ENCODE measurements around the gene OXA1L. TPM values are rescaled to one million over a fixed set of nuclear protein-coding genes. Genes with fewer than 3 reads are reported as not detected.

OXA1L gene
- total and polyA plus RNA-seq, 2 of the 13 experiments (the other 11 are each of a cell fraction or from before 2014, with no cell fraction given) = 230 to 589 TPM

- TF ChIP-seq, protein P1, sequence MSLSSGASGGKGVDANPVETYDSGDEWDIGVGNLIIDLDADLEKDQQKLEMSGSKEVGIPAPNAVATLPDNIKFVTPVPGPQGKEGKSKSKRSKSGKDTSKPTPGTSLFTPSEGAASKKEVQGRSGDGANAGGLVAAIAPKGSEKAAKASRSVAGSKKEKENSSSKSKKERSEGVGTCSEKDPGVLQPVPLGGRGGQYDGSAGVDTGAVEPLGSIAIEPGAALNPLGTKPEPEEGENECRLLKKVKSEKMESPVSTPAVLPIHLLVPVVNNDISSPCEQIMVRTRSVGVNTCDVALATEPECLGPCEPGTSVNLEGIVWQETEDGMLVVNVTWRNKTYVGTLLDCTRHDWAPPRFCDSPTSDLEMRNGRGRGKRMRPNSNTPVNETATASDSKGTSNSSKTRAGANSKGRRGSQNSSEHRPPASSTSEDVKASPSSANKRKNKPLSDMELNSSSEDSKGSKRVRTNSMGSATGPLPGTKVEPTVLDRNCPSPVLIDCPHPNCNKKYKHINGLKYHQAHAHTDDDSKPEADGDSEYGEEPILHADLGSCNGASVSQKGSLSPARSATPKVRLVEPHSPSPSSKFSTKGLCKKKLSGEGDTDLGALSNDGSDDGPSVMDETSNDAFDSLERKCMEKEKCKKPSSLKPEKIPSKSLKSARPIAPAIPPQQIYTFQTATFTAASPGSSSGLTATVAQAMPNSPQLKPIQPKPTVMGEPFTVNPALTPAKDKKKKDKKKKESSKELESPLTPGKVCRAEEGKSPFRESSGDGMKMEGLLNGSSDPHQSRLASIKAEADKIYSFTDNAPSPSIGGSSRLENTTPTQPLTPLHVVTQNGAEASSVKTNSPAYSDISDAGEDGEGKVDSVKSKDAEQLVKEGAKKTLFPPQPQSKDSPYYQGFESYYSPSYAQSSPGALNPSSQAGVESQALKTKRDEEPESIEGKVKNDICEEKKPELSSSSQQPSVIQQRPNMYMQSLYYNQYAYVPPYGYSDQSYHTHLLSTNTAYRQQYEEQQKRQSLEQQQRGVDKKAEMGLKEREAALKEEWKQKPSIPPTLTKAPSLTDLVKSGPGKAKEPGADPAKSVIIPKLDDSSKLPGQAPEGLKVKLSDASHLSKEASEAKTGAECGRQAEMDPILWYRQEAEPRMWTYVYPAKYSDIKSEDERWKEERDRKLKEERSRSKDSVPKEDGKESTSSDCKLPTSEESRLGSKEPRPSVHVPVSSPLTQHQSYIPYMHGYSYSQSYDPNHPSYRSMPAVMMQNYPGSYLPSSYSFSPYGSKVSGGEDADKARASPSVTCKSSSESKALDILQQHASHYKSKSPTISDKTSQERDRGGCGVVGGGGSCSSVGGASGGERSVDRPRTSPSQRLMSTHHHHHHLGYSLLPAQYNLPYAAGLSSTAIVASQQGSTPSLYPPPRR (CRISPR knock-in tag; IDR thresholded peaks at IDR 0.05; ENCODE audit: borderline replicate concordance) = peak; percentile 47; the same call in 1 of the 2 replicates
- TF ChIP-seq, protein P2, sequence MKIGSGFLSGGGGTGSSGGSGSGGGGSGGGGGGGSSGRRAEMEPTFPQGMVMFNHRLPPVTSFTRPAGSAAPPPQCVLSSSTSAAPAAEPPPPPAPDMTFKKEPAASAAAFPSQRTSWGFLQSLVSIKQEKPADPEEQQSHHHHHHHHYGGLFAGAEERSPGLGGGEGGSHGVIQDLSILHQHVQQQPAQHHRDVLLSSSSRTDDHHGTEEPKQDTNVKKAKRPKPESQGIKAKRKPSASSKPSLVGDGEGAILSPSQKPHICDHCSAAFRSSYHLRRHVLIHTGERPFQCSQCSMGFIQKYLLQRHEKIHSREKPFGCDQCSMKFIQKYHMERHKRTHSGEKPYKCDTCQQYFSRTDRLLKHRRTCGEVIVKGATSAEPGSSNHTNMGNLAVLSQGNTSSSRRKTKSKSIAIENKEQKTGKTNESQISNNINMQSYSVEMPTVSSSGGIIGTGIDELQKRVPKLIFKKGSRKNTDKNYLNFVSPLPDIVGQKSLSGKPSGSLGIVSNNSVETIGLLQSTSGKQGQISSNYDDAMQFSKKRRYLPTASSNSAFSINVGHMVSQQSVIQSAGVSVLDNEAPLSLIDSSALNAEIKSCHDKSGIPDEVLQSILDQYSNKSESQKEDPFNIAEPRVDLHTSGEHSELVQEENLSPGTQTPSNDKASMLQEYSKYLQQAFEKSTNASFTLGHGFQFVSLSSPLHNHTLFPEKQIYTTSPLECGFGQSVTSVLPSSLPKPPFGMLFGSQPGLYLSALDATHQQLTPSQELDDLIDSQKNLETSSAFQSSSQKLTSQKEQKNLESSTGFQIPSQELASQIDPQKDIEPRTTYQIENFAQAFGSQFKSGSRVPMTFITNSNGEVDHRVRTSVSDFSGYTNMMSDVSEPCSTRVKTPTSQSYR (CRISPR knock-in tag; IDR thresholded peaks at IDR 0.05; ENCODE audit: borderline replicate concordance) = peak; percentile 66; the same call in 1 of the 2 replicates
- TF ChIP-seq, protein P3, sequence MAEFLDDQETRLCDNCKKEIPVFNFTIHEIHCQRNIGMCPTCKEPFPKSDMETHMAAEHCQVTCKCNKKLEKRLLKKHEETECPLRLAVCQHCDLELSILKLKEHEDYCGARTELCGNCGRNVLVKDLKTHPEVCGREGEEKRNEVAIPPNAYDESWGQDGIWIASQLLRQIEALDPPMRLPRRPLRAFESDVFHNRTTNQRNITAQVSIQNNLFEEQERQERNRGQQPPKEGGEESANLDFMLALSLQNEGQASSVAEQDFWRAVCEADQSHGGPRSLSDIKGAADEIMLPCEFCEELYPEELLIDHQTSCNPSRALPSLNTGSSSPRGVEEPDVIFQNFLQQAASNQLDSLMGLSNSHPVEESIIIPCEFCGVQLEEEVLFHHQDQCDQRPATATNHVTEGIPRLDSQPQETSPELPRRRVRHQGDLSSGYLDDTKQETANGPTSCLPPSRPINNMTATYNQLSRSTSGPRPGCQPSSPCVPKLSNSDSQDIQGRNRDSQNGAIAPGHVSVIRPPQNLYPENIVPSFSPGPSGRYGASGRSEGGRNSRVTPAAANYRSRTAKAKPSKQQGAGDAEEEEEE (CRISPR knock-in tag; IDR thresholded peaks at IDR 0.05; ENCODE audit: borderline replicate concordance) = no peak
- 0 out of 2 replicates have a peak, but pooled peaks have one; percentile 69 for TF ChIP-seq ZNF326 (CRISPR knock-in tag; IDR thresholded peaks at IDR 0.05; ENCODE audit: borderline replicate concordance)
- TF ChIP-seq, protein P4, sequence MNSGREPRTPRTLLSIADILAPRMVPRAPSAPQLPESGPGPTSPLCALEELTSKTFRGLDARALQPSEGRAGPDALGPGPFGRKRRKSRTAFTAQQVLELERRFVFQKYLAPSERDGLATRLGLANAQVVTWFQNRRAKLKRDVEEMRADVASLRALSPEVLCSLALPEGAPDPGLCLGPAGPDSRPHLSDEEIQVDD (CRISPR knock-in tag; IDR thresholded peaks at IDR 0.05; ENCODE audit: borderline replicate concordance) = peak; percentile 97
- no peak; the same call in 1 of the 2 replicates for TF ChIP-seq ZNF296 (CRISPR knock-in tag; conservative IDR thresholded peaks at IDR 0.05)
- TF ChIP-seq CENPBD1 (CRISPR knock-in tag; IDR thresholded peaks at IDR 0.05; ENCODE audit: borderline replicate concordance, low read depth) = no peak
- 0 out of 2 replicates have a peak, but pooled peaks have one; percentile 87 for TF ChIP-seq KLF11 (CRISPR knock-in tag; IDR thresholded peaks at IDR 0.05)
- TF ChIP-seq, protein P5, sequence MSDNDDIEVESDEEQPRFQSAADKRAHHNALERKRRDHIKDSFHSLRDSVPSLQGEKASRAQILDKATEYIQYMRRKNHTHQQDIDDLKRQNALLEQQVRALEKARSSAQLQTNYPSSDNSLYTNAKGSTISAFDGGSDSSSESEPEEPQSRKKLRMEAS (IDR thresholded peaks at IDR 0.05) = peak; percentile 95
- no peak for TF ChIP-seq STAT6 (CRISPR knock-in tag; IDR thresholded peaks at IDR 0.05; ENCODE audit: borderline replicate concordance)
- TF ChIP-seq ZNF781 (CRISPR knock-in tag; IDR thresholded peaks at IDR 0.05; ENCODE audit: borderline replicate concordance, not compliant biosample characterization) = no peak
- TF ChIP-seq ZNF615 (CRISPR knock-in tag; IDR thresholded peaks at IDR 0.05; ENCODE audit: borderline replicate concordance) = no peak
These were observed 54.9 kb downstream of the OXA1L start (continued) for GRCh38 chr14:22821193-22822015.

Data from HepG2 (cell line).